PC-9 (cell line): ENCODE results near the gene DIAPH2.

Source experiments
- EZH2 ChIP-seq: fragments of 200-600 bp; sonication (generic); IDR thresholded peaks from 2 replicates; pipeline ENCODE4 v1.8.0; 2017; ENCODE audit warnings: antibody characterized with exemption, low read depth
- TF ChIP-seq, protein P1 (sequence below): fragments of 200-600 bp; sonication (generic); conservative IDR thresholded peaks from 2 replicates; pipeline ENCODE4 v1.6.1; 2017; ENCODE audit warnings: mixed run types, antibody characterized with exemption, mild to moderate bottlenecking, moderate library complexity

DNA sequence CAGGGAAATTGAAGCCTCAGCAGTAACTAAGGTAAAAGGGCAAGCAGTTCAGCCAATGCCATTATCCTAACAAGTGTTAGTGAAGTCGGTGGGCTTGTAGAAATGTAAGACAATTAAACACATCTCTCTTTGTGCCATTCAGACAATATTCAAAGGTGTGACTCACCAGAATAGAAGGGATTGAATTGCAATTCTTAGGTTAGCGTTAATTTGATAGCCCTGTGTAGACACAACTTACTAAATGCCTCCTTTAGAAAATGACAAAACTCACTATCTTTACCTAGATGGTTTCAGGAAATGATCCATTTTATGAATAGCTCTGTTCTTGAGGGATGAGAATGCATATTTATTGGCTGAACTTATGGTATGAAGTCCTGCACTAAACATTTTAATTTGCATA lies 234.2 kb downstream of the DIAPH2 start:
- TF ChIP-seq, protein P1, sequence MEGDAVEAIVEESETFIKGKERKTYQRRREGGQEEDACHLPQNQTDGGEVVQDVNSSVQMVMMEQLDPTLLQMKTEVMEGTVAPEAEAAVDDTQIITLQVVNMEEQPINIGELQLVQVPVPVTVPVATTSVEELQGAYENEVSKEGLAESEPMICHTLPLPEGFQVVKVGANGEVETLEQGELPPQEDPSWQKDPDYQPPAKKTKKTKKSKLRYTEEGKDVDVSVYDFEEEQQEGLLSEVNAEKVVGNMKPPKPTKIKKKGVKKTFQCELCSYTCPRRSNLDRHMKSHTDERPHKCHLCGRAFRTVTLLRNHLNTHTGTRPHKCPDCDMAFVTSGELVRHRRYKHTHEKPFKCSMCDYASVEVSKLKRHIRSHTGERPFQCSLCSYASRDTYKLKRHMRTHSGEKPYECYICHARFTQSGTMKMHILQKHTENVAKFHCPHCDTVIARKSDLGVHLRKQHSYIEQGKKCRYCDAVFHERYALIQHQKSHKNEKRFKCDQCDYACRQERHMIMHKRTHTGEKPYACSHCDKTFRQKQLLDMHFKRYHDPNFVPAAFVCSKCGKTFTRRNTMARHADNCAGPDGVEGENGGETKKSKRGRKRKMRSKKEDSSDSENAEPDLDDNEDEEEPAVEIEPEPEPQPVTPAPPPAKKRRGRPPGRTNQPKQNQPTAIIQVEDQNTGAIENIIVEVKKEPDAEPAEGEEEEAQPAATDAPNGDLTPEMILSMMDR = no peak
- TF ChIP-seq EZH2 = no peak
